Epithelial cell of esophagus (primary cell): ENCODE data around the gene PTGDS.

Experiments used
- DNase-seq: peaks from one replicate; pipeline ENCODE4 v3.0.0; 2010; ENCODE audit warnings: low read depth
- H3K4me3 ChIP-seq: 2 replicates; pipeline ENCODE4 v1.5.1; 2011; ENCODE audit warnings: mild to moderate bottlenecking, low read length, control low read depth
- TF ChIP-seq, protein P1 (sequence below): IDR thresholded peaks from 2 replicates; pipeline ENCODE4 v1.5.1; 2011; ENCODE audit warnings: low read depth, mild to moderate bottlenecking, low read length, control low read depth, inconsistent platforms; ENCODE audit not compliant: insufficient read depth; ENCODE audit errors: missing control alignments

PTGDS gene

DNA sequence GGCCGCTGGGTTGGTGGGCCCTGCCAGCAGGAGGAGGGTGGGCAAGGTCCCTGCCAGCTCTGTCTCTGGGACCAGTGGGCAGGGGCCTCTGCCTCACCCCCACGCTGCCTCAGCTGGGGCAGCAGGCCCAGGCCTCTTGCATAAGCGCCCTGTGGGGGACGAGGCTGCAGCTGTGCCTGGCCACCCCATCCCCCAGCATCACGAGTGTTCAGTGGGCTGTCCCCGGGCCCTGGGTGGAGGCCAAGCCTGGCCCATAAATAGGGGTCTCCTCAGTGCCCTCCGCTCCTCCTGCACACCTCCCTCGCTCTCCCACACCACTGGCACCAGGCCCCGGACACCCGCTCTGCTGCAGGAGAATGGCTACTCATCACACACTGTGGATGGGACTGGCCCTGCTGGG, at the start of gene PTGDS:
PTGDS (plus strand) TSS at position 282 of the 400 bp plus-strand sequence; CDS start at position 357, 75 bp downstream.
- TF ChIP-seq, protein P1, sequence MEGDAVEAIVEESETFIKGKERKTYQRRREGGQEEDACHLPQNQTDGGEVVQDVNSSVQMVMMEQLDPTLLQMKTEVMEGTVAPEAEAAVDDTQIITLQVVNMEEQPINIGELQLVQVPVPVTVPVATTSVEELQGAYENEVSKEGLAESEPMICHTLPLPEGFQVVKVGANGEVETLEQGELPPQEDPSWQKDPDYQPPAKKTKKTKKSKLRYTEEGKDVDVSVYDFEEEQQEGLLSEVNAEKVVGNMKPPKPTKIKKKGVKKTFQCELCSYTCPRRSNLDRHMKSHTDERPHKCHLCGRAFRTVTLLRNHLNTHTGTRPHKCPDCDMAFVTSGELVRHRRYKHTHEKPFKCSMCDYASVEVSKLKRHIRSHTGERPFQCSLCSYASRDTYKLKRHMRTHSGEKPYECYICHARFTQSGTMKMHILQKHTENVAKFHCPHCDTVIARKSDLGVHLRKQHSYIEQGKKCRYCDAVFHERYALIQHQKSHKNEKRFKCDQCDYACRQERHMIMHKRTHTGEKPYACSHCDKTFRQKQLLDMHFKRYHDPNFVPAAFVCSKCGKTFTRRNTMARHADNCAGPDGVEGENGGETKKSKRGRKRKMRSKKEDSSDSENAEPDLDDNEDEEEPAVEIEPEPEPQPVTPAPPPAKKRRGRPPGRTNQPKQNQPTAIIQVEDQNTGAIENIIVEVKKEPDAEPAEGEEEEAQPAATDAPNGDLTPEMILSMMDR = no peak
- peak within 1 kb of the TSS; percentile 36 for H3K4me3 ChIP-seq
- DNase-seq = no peak

DNA sequence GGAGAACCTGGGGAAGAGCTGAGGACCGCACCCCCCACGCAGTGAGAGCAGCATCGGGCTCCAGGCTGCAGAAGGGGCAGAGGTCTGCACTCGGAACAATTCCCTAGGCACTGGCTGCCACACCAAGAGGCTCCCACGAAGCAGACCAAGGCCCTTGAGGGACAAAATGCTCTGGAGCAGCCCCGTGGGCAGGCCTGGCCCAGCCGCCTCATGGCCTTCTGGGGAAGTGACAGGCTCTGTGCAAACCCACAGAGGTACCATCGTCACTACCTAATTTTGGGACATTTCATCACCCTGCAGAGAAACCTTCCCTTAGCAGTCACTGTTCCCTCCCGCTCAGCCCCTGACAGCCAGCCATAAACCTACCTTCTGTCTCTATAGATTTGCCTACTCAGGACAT, 48.7 kb upstream of the PTGDS start:
- no peak overlapping the region for H3K4me3 ChIP-seq
- TF ChIP-seq, protein P1 = no peak
- DNase-seq = no peak

DNA sequence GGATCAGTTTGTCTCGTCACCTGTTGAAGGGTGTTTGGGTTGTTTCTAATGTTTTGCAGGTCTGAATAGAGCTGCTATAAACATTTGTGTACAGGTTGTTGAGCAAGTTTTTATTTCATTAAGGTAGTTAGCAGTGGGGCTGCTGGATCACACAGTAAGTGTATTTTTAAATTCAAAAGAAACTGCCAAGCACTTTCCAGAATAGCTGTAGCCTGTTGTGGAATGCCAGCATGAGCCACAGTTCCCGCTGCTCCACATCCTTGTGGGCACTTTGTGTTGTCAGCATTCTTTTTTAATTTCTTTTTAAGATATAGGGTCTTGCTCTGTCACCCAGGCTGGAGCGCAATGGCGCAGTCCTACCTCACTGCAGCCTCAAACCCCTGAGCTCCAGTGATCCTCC, 47.3 kb upstream of the PTGDS start:
- TF ChIP-seq, protein P1 = no peak
- H3K4me3 ChIP-seq = no peak overlapping the region
- no peak for DNase-seq

DNA sequence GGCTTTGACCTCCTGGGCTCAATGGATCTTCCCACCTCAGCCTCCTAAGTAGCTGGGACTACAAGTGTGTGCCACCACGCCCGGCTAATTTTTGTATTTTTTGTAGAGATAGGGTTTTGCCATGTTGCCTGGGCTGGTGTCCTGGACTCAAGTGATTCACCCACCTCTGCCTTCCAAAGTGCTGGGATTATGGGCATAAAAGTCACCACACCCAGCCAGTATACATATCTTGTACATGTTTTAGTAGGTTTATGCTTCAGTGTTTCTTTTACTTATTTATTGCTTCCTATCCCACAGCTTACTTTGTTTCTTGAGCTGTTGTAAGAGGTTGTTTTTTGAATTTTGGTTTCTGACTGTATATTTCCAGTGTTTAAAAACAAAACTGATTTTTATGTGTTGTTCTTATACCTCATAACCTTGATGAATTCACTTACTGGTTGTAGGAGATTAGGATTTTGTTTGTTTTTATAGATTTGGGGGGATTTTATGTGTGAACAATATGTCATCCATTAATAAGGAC, 45.6 kb upstream of the PTGDS start:
- DNase-seq = peak; percentile 43
- TF ChIP-seq, protein P1 = no peak
- H3K4me3 ChIP-seq = no peak overlapping the region

DNA sequence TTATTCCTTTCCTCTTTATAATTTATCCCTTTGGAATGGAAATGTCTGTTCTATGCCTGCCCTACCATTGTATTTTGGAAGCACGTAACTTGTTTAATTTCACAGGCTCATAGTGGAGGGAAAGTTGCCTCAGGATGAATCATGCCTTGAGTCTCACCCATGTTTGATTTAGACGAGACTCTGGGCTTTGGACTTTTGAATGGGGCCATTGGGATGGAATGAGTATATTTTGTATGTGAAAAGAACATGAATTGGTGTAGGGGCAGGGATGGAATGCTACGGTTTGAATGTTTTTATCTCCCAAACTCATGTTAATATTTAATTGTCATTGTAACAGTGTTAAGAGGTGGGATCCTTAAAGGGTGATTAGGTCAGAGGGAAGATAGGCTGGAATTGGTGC, 43.0 kb upstream of the PTGDS start:
- no peak overlapping the region for H3K4me3 ChIP-seq
- TF ChIP-seq, protein P1 = no peak
- no peak for DNase-seq

DNA sequence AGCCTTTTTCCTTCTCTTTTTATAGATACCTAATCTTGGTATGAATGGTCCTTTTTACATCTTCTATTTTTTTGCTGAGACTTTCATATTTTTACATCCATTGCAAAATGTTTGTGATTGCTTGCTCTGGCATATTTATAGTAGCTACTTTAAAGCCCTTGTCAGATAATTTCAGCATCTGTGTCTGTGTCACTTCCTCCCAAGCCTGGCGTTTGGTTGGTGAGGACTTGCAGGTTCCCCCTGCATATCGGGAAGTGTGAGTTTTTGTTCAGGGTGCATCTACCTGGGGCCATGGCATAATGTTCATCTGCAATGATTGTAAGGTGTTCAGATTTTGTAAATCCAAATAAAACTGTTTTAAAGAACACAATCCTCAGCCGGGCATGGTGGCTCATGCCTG, 41.7 kb upstream of the PTGDS start:
- no peak overlapping the region for H3K4me3 ChIP-seq
- DNase-seq = no peak
- TF ChIP-seq, protein P1 = no peak

DNA sequence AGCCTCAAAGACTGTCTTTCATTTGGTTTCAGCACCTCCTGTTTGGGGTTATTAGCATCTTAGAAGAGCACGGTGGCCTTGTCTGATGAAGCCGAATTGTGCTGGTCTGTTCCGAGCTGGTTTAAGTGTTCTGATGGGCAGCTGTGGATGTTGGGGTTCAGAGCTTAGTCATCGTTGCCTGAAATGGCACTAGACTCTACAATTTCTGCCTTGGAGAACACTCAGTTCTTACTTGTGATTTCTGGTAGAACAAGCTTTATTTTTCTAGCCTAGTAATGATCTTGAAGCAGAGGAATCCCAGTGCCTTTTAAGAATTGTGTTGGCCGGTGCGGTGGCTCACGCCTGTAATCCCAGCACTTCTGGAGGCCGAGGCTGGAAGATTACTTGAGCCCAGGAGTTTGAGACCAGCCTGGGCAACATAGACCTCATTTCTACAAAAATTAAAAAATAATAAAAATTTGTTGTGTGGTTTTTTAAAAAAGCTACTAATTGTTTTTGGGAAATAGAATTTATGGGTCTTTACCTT, 40.6 kb upstream of the PTGDS start:
- TF ChIP-seq, protein P1 = no peak
- DNase-seq = no peak
- no peak overlapping the region for H3K4me3 ChIP-seq
